ENCODE measurements around the gene RNF130.

DNA sequence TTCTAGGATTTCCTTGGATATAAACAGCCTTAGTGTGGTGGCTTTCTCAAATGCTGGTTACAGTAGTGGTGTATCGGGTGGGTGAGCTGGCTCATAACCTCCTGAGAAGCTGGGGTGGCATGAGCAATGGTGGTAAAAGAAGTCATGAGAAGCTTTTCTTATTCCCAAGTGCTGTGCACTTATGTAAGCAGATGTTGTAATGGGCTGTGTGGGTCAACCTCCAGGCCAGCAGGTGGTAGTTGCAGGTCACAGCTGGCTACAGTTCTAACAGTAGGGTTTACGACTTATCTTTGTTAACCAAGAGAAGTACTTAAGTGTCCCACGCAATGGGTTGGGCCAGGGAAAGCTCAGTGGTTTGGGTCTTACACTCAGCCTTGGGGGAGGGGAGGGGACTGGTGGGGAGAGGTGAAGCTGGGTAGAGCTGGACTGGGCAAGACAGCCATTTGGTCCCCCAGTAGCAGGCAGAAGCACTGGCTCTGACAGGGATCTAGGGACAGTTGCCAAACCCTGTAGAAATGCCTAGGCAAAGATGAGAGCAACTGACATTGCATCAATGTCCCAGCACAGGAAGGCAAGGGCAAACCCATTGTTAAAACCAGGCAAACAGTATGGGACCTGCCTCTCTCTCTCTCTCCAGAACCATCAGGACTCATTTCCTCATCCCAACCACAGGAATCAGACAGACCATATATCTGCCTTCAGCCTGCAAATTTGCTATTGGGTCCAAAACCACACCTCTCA is 76.8 kb downstream of the RNF130 start:
- TF ChIP-seq, protein P1, sequence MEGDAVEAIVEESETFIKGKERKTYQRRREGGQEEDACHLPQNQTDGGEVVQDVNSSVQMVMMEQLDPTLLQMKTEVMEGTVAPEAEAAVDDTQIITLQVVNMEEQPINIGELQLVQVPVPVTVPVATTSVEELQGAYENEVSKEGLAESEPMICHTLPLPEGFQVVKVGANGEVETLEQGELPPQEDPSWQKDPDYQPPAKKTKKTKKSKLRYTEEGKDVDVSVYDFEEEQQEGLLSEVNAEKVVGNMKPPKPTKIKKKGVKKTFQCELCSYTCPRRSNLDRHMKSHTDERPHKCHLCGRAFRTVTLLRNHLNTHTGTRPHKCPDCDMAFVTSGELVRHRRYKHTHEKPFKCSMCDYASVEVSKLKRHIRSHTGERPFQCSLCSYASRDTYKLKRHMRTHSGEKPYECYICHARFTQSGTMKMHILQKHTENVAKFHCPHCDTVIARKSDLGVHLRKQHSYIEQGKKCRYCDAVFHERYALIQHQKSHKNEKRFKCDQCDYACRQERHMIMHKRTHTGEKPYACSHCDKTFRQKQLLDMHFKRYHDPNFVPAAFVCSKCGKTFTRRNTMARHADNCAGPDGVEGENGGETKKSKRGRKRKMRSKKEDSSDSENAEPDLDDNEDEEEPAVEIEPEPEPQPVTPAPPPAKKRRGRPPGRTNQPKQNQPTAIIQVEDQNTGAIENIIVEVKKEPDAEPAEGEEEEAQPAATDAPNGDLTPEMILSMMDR (IDR thresholded peaks at IDR 0.05), result no peak
- TF ChIP-seq POLR2A (IDR thresholded peaks at IDR 0.05), result no peak

Measured in lower leg skin (tissue), 3 donors.